WTC11 (cell line): ENCODE data around the gene GAL3ST3.

Experiments used
- KAT7 ChIP-seq: sonication (generic); formaldehyde crosslinking; IDR thresholded peaks from 2 replicates; pipeline ENCODE4 v1.8.1; 2023; ENCODE audit warnings: missing genetic modification reagents, mild to moderate bottlenecking, borderline replicate concordance
- NR1H2 ChIP-seq: sonication (generic); formaldehyde crosslinking; IDR thresholded peaks from 2 replicates; pipeline ENCODE4 v1.9.0; 2021; ENCODE audit warnings: mild to moderate bottlenecking, moderate library complexity, missing genetic modification reagents
- NR2C2 ChIP-seq: sonication (generic); formaldehyde crosslinking; IDR thresholded peaks from 2 replicates; pipeline ENCODE4 v1.8.0; 2022; ENCODE audit warnings: mild to moderate bottlenecking, missing genetic modification reagents
- RELA ChIP-seq: sonication (generic); formaldehyde crosslinking; IDR thresholded peaks from 2 replicates; pipeline ENCODE4 v1.8.1; 2022; ENCODE audit warnings: missing genetic modification reagents, mild to moderate bottlenecking, borderline replicate concordance
- TCF7 ChIP-seq: sonication (generic); formaldehyde crosslinking; IDR thresholded peaks from 2 replicates; pipeline ENCODE4 v1.8.0; 2022; ENCODE audit warnings: mild to moderate bottlenecking, low read depth, missing genetic modification reagents, moderate library complexity
- ZNF138 ChIP-seq: sonication (generic); formaldehyde crosslinking; conservative IDR thresholded peaks from 2 replicates; pipeline ENCODE4 v1.8.1; 2022; ENCODE audit warnings: mild to moderate bottlenecking, moderate library complexity, missing genetic modification reagents
- TF ChIP-seq, protein P1 (sequence below): fragments of 200-600 bp; IDR thresholded peaks from 2 replicates; pipeline ENCODE4 v1.8.0; 2022; ENCODE audit warnings: antibody characterized with exemption

DNA sequence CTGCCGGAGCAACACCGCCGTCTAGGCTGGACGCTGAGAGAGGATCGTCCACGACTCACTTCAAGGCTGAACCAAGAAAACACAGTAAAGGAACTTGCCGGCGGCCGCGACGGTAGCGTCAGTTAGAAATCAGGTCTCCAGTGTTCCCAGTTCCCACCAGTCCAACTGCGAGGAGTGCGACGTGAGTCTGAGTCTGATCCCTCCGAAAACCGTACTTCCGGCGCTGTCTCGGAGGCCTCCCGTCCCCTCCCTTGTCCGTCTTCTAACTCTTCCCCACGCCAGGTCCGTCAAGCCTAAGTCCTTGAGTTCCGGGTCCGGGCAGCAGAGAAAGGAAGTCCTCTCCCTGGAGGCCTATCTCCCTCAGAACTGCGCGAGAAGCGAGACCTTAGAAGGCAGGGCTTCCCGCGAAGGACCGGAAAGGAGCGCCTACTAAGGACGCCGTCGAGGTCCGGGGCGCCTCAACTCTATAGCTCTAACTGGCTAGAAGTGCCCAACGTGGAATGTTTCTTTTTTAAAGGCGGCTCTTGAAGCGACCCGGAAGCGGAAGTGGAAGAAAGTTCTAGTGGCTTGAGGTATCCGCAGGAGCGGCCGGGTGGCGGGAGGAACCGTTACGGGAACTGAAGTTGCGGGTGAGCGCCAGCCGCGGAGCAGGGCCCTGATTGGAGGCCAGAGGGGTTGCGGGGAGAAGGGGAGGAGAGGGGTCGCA lies 46.9 kb downstream of the GAL3ST3 start, which contains the start of the genes BANF1 and EIF1AD:
- TF ChIP-seq ZNF138 (CRISPR knock-in tag): no peak
- no peak for TF ChIP-seq NR1H2 (CRISPR knock-in tag)
- TF ChIP-seq, protein P1, sequence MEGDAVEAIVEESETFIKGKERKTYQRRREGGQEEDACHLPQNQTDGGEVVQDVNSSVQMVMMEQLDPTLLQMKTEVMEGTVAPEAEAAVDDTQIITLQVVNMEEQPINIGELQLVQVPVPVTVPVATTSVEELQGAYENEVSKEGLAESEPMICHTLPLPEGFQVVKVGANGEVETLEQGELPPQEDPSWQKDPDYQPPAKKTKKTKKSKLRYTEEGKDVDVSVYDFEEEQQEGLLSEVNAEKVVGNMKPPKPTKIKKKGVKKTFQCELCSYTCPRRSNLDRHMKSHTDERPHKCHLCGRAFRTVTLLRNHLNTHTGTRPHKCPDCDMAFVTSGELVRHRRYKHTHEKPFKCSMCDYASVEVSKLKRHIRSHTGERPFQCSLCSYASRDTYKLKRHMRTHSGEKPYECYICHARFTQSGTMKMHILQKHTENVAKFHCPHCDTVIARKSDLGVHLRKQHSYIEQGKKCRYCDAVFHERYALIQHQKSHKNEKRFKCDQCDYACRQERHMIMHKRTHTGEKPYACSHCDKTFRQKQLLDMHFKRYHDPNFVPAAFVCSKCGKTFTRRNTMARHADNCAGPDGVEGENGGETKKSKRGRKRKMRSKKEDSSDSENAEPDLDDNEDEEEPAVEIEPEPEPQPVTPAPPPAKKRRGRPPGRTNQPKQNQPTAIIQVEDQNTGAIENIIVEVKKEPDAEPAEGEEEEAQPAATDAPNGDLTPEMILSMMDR: no peak
- TF ChIP-seq NR2C2 (CRISPR knock-in tag): peak; percentile 93
- no peak for TF ChIP-seq TCF7 (CRISPR knock-in tag)
- TF ChIP-seq RELA: no peak
- 0 out of 2 replicates have a peak, but pooled peaks have one; percentile 58 for TF ChIP-seq KAT7 (CRISPR knock-in tag)
